Measurements from ENCODE around the gene AATF. TPM values are rescaled to one million over a fixed set of nuclear protein-coding genes. Genes with fewer than 3 reads are reported as not detected.

Gene AATF
- total RNA-seq, 4 donors from 2014 or later, result 16.5 to 54.2 (median 26.9) TPM

DNA sequence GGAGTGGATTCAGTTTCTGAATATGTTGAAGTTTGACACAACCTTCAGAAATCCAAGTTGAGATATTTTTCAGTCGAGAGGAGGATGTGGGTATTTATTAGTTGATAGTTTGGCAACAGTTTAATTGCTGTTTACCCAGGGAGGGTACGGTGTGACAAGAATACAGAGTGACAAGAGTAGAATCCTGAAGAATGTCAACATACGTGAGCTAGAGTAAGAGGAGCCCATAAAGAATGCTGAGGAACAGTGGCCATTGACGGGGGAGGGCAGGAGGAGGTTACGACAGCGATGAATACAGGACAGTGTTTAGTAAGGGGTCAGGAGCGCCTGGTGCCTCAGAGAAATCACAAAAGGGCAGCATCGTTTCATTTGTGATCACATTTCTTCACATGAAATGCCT lies 76.5 kb downstream of the AATF start:
- TF ChIP-seq CTCF (IDR thresholded peaks at IDR 0.05), result no peak
- no peak for TF ChIP-seq POLR2A (IDR thresholded peaks at IDR 0.05)
- no peak for TF ChIP-seq EP300 (IDR thresholded peaks at IDR 0.05; ENCODE audit: low read depth)
- TF ChIP-seq POLR2AphosphoS5 (IDR thresholded peaks at IDR 0.05), result no peak
- in situ Hi-C loops (cut with MboI; ENCODE audit: low pct_ligation_motif_present in 1 of 4, low pct_unique_long_range_greater_than_20kb in 1 of 4, low sequenced_read_pairs in 3 of 4), result loop anchor here in 1 of 4 donors (25.0 kb wide), 1 partner anchor 388 kb away; no protein-coding TSS in a partner anchor
- 68 to 83% methylated on average over 8 of the region's 8 CpGs for WGBS, 2 donors (ENCODE audit: low coverage in 1 of 2)

DNA sequence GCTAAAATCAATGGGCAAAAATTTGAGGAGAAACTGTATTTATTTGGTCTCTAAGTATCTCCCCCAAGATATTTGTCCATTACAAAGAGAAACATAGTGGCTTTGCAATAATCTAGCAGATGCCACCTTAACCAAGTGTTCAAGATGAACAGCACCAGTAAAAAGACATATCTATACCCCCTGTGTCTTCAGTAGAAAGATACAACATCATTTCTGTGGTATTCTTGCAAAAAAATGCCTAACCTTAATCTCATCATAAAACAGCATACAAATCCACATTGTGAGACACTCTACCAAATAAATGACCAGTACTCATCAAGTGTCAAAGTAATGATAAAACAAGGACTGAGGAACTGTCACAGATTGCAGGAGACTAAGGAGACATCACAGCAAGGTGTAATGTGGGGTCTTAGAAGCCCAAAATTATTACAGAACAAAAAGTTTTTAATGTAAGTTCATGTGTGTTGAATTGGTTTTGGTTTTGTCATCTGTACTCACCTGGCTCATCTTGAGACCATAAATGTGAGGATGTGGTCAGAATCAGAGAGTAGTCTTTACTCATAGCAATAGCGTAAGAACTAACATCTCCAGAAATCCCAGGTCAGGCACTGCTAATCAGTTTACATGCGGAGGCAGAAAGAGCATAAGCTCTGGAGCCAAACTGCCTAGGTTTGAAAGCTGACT lies 77.2 kb downstream of the AATF start:
- TF ChIP-seq EP300 (IDR thresholded peaks at IDR 0.05; ENCODE audit: low read depth), result no peak
- TF ChIP-seq CTCF (IDR thresholded peaks at IDR 0.05), result no peak
- TF ChIP-seq POLR2A (IDR thresholded peaks at IDR 0.05), result no peak
- no peak for TF ChIP-seq POLR2AphosphoS5 (IDR thresholded peaks at IDR 0.05)
- intact Hi-C loops (cut with DNase I; ENCODE audit: low total_unique reads) (no loop called here), in situ Hi-C loops (cut with MboI; ENCODE audit: low pct_ligation_motif_present in 1 of 4, low pct_unique_long_range_greater_than_20kb in 1 of 4, low sequenced_read_pairs in 3 of 4) (loop anchor here in 1 of 4 donors (25.0 kb wide), 1 partner anchor 389 kb away; no protein-coding TSS in a partner anchor)
- Histone ChIP-seq H3K27me3 (no peaks in the 10 kb centered on the region), H3K4me1 (no peaks in the 10 kb centered on the region), H3K4me3 (no peak overlapping the region), H3K9me3 (no peaks in the 10 kb centered on the region), H3K27ac (no peak overlapping the region), H3K36me3 (no peaks in the 10 kb centered on the region)
- DNase-seq, result no peak
- 43 to 82% methylated on average over 1 to 2 of the region's 2 CpGs for WGBS, 2 donors (ENCODE audit: low coverage in 1 of 2)

More for the DNA sequence above, 76.5 kb downstream of the AATF start:
- no peaks in the 10 kb centered on the region for H3K4me1 ChIP-seq
- H3K36me3 ChIP-seq, result no peaks in the 10 kb centered on the region
- no peak overlapping the region for H3K4me3 ChIP-seq
- no peaks in the 10 kb centered on the region for H3K9me3 ChIP-seq
- no peak for DNase-seq
- intact Hi-C loops (cut with DNase I; ENCODE audit: low total_unique reads), result no loop called here
- H3K27ac ChIP-seq, result no peak overlapping the region
- no peaks in the 10 kb centered on the region for H3K27me3 ChIP-seq

GRCh38 chr17:37026531-37026869 lies 77.7 kb downstream of the AATF start:
- TF ChIP-seq POLR2AphosphoS5 (IDR thresholded peaks at IDR 0.05), result no peak
- TF ChIP-seq EP300 (IDR thresholded peaks at IDR 0.05; ENCODE audit: low read depth), result no peak
- no peak for TF ChIP-seq CTCF (IDR thresholded peaks at IDR 0.05)
- no peak for TF ChIP-seq POLR2A (IDR thresholded peaks at IDR 0.05)
- in situ Hi-C loops (cut with MboI; ENCODE audit: low pct_ligation_motif_present in 1 of 4, low pct_unique_long_range_greater_than_20kb in 1 of 4, low sequenced_read_pairs in 3 of 4), result loop anchor here in 1 of 4 donors (25.0 kb wide), 1 partner anchor 389 kb away; no protein-coding TSS in a partner anchor
- WGBS, 2 donors (ENCODE audit: low coverage in 1 of 2), result 72% methylated on average over 1 of the region's 1 CpG; no CpG with 5 or more reads in 1 of the 2 donors

GRCh38 chr17:37028040-37028439 lies 79.3 kb downstream of the AATF start:
- H3K9me3 ChIP-seq, result no peaks in the 10 kb centered on the region
- H3K4me3 ChIP-seq, result no peak overlapping the region
- H3K36me3 ChIP-seq, result peaks cover 0 to 8% (median 0%) of the 10 kb centered on the region in 4 donors
- in situ Hi-C loops (cut with MboI; ENCODE audit: low pct_ligation_motif_present in 1 of 4, low pct_unique_long_range_greater_than_20kb in 1 of 4, low sequenced_read_pairs in 3 of 4), result loop anchor here in 1 of 4 donors (25.0 kb wide), 1 partner anchor 391 kb away; no protein-coding TSS in a partner anchor
- H3K27ac ChIP-seq, result no peak overlapping the region
- intact Hi-C loops (cut with DNase I; ENCODE audit: low total_unique reads), result no loop called here
- TF ChIP-seq POLR2AphosphoS5 (IDR thresholded peaks at IDR 0.05) (no peak), CTCF (IDR thresholded peaks at IDR 0.05) (no peak), POLR2A (IDR thresholded peaks at IDR 0.05) (no peak), EP300 (IDR thresholded peaks at IDR 0.05; ENCODE audit: low read depth) (no peak)
- H3K27me3 ChIP-seq, result no peaks in the 10 kb centered on the region
- no peak for DNase-seq
- WGBS, 2 donors (ENCODE audit: low coverage in 1 of 2), result 79% methylated on average over 4 of the region's 4 CpGs; no CpG with 5 or more reads in 1 of the 2 donors
- H3K4me1 ChIP-seq, result no peaks in the 10 kb centered on the region

More at GRCh38 chr17:37026531-37026869, 77.7 kb downstream of the AATF start:
- intact Hi-C loops (cut with DNase I; ENCODE audit: low total_unique reads), result no loop called here
- Histone ChIP-seq H3K9me3 (no peaks in the 10 kb centered on the region), H3K36me3 (peaks cover 0 to 3% (median 0%) of the 10 kb centered on the region in 4 donors), H3K4me3 (no peak overlapping the region), H3K4me1 (no peaks in the 10 kb centered on the region), H3K27ac (no peak overlapping the region), H3K27me3 (no peaks in the 10 kb centered on the region)
- no peak for DNase-seq

All from transverse colon (tissue), 4 donors.